ENCODE results near the gene JPT1.
"Not testable (repeated sequence)": the region's sequence is repeated elsewhere in the genome, so short reads cannot be mapped to it uniquely, and the experiment has no call there.

The JPT1 gene, protein sequence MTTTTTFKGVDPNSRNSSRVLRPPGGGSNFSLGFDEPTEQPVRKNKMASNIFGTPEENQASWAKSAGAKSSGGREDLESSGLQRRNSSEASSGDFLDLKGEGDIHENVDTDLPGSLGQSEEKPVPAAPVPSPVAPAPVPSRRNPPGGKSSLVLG
- total RNA-seq, result 43.7 to 59.7 (median 51.2) reads per million in 4 experiments

DNA sequence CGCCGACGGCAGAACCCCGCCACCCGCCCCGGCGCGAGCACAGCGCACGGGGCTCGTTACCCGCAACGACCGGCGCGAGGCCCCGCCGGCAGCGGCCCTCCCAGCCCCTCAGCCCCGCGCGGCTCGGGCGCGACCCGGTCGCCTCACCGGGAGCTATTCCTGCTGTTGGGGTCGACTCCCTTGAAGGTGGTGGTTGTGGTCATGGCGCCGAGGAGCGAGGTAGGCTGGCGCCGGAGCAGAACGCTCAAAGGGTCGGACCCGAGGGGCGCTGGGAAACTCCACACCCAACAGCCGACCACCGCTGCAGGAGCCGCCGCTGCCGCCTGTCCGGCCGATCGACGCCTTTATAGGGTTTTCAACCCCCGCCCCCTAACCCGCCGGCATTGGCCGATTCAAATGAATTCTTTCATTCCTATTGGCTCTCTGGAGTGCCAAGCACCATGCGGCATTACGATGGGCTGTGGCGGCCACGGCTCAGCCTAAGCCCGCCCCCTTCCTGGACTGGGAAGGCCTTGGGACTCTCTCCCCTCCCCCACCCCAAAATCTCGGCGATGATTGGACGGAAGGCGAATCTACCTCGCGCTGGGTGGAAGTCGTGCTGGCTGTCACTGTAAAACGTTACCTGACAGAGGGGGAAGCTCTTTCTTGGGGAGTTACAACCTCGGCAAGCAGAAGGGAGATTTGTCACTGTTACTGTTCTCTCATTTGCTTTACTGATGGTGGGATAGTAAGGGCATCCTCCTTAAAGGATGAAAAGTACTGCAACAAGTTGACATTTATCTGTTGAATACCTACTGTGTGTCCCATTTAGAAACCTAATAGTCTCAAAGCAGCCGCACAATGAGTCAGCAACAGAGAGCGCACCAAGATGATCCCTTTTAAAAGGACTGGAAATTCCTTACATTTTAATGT, at the start of gene JPT1:
JPT1 (minus strand) TSS at position 318 of the 912 bp plus-strand sequence; CDS start at position 203, 115 bp downstream.
- DNase-seq, result peak; percentile 98

DNA sequence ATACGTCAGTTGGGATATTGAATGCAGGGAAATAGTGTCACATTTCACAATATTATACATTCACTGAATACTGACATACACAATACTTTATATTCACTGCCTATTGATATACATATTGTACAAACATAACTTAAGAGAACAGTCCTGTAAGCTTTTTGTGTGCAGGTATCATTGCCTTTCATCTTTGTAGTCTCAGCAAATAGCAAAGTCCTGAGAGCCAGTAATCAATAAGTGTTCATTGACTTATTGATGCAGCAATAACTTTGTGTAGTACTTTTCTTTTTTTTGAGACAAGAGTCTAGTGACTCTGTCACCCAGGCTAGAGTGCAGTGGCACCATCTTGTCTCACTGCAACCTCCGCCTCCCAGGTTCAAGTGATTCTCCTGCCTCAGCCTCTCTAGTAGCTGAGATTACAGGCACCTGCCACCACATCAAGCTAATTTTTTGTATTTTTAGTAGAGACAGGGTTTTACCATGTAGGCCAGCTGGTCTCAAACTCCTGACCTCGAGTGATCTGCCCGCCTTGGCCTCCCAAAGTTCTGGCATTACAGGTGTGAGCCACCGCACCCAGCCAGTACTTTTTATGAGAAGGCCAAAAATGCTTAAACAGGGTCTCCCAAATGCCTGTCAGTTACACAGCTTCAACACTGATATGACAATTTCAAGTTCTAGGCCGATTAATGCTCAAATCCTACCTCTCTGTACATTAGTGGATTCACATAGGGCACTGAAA, 45.7 kb upstream of the JPT1 start:
- DNase-seq, result no peak

DNA sequence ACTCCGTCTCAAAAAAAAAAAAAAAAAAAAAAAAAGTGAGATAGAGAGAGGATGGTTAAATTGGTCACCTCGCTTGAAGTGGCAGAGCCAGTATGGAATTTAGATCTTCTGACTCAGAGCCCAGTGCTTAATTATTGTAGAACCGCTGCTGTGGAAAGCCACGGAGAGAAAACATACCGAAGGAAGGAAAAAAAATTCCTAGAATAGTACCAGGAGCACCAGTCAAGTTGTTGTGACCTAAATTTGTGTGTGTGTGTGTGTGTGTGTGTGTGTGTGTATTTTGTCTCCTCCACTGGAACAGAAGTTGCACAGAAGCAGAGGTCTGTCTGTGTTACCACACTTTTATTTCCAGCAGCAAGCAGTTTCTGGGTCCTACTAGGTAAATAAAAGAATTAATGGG, 40.6 kb upstream of the JPT1 start:
- no peak for DNase-seq

DNA sequence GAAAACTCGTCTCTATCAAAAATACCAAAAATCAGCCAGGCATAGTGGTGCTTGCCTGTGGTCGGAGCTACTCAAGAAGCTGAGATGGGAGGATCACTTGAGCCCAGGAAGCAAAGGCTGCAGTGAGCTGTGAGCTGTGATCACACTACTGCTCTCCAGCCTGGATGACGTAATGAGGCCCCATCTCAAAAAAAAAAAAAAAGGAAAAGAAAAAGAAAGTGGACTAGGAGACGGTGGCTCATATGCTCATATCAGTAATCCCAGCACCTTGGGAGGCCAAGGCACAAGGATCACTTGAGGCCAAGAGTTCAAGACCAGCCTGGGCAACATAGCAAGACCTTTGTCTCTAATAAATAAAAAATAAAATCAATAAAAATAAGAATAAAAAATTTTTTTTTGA, 37.3 kb upstream of the JPT1 start:
- no peak for DNase-seq

DNA sequence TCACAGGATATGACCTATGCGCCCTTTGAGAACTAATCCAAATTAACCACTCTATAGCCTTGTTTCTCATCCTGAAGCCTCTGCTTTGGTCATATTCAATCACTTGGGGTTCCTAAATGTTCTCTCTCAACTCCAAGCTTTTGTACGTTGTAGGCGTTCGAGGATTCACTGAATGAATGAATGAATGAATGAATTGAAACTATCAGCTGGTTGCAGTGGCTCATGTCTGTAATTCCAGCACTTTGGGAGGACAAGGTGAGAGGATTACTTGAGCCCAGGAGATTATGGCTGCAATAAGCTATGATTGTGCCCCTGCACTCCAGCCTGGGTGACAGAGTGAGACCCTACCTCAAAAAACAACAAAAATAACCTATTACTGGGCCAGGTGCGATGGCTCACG, 34.3 kb upstream of the JPT1 start:
- DNase-seq, result no peak

DNA sequence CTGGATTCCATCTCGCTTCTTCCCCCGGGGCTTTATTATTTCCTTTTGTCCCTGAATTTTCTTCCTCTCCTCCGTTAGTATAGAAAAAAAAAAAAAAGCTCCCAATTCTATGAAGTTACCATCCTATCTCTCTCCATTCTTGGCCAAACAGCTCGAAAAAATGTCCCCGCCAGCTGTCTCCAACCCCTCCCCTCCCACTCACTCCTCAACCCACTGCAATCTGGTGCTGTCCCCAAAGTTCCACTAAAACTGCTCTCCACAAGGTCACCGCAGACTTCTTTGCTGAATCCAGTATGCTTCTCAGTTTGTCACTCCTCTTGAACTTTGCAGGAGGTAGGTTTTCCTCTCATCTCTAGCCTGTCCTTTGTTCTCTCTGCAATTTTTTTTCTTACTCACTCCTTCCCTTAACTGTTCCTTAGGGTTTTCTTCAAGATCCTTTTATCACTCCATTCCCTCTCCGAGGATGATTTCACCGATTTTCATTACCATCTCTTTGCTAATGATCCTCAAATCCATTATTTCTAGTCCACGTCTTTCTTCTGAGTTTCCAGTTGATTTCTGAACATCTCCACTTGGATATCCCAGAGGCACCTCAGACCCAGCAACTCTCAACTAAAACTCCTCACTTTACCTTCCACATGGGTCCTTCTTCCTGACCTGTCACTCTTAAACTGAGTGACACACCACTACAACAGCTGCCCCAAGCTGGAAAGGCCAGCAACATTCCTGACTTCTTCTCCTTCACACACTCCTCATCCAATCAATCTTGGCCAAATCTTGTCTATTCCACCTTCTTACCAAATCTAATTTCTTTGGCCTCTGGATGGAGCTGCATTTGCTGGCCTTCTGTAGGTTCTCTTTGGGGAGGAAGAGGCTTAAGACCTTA, 29.9 kb upstream of the JPT1 start:
- DNase-seq, result no peak

DNA sequence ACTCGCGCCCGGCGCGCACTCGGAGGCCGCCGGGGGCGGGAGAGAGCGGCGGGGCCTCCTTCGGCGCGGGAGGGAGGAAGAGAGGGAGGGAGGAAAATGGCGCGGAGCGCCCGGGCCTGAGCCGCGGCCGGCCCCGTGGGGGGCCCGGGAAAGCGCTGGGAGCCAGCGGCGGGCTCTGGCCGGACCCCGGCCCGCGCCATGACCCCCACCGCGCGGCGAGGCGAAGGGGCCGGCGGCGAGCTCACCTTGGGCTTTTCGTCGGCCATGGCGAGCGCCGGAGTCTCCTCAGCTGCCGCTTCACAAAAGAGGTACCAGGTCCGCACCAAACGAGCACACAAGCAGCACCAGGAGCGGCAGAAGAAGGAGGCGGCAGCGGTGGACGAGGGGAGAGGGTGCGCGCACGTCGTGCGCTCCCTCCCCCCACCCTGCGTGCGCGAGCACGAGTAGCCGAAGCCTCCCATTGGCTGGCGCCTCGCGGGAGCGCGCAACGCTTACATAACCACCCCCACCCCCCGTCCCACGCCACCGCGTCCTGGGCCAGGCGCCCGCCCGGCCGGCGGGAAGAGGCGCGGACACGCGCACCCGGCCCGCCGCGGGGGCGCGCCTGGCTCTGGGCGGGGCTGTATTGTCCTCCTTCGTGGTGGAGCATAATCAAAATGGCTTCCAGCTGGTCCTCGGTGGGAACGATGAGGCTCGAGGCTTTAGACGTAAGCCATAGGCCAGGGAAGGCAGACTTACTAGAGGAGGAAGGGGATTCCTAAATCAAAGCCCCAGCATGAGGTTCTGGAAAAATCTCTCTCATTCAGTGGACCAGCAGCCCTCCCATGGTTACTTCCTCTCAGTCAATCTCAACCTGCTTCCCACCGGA, 28.5 kb upstream of the JPT1 start, which contains the start of gene SUMO2:
SUMO2 (minus strand) TSS at position 391 of the 868 bp plus-strand sequence; CDS start at position 266, 125 bp downstream.
- DNase-seq, result peak; percentile 92

DNA sequence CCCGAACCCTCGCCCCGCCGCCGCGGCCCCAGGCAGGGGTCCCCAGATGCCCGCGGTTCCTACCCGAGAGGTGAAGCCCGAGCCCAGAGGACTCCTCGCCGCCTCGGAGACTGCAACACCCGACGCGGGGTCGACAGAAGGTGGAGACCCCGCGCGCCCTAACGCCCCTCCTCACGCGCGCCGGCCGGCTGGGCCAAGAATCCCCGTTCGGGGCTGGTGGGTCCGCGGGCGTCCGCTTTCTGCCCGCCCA, 27.9 kb upstream of the JPT1 start:
- no peak for DNase-seq

DNA sequence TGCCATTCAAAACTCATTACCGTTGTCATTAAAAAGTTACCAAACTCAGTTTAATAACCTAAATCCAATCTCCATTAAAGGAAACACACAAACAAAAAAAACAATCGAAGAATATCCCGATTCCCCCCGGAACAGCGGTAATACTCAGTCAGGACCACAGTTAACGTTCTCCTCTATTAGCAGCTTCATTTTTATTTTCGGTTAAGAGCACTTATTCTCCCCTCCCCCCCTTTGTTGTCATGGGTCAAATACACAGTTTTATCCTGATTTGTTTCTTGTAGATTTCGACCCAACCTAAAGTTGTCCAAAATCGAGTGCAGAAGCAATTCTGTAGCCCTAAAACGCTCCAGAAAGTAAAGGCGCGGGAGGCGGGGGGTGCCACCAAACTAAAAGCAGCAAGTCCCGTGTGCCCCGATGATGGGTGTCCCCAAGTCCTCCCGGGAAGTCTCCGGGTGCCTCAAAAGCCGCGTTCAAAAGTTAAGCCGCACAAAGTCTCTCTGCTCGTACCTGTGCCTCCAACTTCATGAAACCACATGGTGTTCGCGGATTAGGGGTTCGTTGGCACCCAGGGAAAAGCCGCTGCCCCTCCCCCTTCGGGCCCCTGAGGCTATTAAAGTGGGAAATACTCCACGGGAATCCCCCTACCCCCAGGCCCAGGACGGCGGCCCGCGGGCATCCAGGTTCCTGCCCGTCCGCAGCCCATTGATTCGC, 27.5 kb upstream of the JPT1 start:
- peak; percentile 26 for DNase-seq

DNA sequence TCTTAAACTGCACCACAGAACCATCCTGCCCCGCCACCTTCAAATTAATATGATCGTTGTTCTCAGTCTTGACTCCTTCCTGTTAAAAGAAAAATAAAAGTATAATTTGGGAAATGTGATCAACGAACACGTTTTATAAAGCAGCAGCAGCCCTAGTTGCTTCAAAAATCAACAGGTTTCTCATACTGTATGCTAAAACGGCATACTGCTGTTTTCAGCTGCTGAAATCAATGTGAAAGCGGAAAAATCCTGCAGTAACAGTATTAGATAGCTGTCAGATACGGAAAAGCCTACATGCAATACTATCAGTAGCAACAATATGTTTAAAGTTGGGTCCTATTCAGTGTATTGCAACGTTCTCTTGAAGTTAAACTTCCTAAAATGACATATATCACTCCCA, 26.8 kb upstream of the JPT1 start:
- no peak for DNase-seq

DNA sequence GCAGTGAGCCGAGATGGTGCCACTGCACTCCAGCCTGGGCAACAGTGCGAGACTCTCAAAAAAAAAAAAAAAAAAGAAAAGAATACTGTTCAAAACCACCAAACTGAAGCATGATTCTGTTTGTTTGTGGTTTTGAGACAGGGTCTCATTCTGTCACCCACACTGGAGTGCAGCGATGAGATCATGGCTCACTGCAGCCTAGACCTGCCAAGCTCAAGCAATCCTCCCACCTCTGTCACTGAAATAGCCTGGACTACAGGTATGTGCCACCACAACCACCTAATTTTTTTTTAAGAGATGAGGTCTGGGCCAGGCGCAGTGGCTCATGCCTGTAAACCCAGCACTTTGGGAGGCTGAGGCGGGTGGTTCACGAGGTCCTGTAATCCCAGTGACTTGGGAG, 24.1 kb upstream of the JPT1 start:
- DNase-seq, result no peak

DNA sequence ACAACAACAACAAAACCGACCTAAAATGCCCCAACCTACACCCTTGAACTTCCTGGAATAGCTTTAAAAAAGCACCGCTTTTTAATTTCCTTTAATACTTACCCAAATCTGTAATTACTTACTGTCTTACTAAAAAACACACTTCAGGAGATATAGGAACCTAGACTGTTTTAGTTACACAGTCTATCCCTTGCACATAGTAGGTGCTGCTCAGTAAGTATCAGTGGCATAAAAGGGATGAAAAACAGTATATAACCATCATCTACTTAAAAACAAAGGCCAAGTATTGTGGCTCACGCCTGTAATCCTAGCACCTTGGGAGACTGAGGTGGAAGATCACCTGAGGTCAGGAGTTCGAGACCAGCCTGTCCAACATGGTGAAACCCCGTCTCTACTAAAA, 22.3 kb upstream of the JPT1 start:
- DNase-seq, result no peak

DNA sequence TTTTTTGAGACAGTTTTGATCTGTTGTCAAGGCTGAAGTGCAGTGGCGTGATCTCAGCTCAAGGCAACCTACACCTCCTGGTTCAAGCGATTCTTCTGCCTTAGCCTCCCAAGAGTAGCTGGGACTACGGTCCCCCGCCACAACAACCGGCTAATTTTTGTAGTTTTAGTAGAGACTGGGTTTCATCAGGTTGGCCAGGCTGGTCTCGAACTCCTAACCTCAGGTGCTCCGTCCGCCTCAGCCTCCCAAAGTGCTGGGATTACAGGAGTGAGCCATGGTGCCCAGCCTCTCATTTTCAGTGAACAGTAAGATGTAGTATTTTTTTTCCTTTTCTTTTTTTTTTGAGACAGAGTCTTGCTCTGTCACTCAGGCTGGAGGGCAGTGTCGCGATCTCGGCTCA, 20.7 kb upstream of the JPT1 start:
- no peak for DNase-seq

DNA sequence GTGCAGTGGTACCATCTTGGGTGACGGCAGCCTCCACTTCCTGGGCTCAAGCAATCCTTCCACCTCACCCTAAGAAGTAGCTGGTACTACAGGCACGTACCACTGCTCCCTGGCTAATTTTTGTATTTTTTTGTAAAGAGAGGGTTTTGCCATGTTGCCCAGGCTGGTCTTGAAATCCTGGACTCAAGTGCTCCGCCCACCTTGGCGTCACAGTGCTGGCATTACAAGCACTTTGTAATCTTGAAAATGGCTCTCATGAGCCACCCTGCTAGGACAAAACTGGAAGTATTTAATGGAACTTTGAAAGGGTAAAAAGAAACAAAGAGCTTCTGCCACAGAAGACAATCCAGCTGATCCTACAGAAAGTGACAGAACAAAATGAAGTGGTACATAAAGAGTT, 19.2 kb upstream of the JPT1 start:
- no peak for DNase-seq

DNA sequence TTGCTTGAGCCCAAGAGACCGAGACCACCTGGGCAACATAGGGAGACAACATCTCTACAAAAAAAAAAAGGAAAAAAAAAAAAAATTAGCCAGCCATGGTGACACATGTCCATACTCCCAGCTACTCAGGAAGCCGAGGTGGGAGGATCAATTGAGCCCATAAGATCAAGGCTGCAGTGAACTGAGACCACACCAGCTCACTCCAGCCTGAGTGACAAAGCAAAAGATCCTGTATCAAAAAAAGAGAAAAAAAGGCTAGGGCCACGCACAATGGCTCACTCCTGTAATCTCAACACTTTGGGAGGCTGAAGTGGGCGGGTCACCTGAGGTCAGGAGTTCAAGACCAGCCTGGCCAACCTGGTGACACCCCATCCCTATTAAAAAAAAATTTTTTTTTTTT, 14.7 kb upstream of the JPT1 start:
- DNase-seq, result no peak

DNA sequence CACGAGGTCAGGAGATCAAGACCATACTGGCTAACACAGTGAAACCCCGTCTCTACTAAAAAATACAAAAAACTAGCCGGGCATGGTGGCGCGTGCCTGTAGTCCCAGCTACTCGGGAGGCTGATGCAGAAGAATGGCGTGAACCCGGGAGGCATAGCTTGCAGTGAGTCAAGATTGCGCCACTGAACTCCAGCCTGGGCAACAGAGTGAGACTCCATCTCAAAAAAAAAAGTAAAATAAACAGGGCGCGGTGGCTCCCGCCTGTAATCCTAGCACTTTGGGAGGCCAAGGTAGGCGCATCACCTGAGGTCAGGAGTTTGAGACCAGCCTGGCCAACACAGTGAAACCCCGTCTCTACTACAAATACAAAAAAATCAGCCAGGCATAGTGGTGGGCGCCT, 10.3 kb upstream of the JPT1 start:
- not testable (repeated sequence) for DNase-seq

DNA sequence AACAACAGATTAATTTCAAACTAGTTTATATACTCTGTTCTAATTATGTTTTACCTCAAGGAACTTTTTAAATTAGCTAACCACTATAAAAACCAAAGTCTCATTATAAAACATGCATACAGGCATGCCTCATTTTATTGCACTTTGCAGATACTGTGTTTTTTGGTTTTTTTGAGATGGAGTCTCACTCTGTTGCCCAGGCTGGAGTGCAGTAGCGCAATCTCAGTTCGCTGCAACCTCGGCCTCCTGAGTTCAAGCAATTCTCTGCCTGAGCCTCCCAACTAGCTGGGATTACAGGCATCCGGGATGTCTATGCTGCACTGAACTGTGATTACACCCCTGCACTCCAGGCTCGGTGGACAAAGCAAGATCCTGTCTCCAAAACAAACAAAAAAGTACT, 8.8 kb upstream of the JPT1 start:
- DNase-seq, result no peak

DNA sequence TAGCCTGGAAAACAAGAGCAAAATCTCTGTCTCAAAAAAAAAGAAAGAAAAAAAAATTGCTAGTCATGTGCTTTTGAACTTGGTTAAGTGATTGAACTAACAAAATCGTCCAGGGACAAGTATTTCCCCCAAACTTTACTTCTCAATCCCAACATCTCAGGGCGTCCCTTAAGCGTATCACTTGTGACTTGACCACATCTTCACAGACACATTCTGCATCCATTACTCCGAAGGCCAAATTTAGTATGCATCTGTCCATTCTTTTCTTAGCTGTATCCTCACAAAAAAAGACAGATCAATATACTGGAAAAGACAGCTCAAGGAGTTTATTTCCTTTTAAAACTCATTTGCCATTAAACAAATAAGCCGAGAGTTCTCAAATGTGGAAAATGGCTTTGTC, 5.9 kb upstream of the JPT1 start:
- no peak for DNase-seq

DNA sequence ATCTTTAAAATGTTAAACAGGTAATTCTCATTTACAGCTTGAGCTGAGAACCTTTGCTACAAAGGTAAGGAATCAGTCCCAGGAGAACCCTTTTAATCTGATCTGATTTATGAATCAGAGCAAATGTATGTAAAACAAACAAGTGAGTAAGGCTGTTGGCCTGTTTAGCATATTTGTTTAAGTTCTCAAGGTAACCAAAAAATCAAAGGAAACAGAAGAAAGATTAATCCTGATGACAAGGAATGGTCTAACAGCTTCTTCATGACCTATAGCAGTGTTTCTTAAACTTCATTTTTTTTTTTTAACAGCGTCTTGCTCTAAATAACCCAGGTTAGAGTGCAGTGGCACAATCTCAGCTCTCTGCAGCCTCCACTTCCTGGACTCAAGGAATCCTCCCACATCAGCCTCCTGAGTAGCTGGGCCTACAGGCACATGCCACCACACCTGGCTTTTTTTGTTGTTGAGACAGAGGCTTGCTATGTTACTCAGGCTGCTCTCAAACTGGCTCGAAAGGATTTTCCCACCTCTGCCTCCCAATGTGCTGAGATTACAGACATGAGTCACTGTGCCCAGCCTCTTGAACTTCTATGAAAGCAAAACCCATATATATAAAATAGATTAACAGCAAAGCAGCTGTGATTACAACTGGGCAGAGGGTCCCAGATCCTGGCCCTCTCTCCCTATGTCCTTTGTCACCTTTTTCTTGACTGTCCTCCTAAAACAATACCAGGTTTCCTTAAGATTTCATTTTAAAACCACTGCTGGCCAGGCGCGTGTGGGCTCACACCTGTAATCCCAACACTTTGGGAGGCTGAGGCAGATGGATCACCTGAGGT, 5.1 kb upstream of the JPT1 start:
- no peak for DNase-seq

DNA sequence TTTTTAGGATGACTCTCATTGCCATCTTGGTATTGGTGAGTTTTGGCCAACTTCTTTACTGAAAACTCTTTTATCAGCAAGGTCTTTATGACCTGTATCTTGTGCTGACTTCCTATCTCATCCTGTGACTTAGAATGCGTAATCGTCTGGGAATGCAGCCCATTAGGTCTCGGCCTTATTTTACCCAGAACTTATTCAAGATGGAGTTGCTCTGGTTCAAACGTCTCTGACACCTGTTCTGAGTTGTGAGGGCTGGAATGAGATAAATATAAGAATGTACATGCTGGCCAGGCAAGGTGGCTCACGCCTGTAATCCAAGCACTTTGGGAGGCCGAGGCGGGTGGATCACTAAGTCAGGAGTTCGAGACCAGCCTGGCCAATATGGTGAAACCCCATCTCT, 4.2 kb upstream of the JPT1 start:
- DNase-seq, result not testable (repeated sequence)
